H9 (cell line): ENCODE results near the gene EXD2. TPM values are rescaled to one million over a fixed set of nuclear protein-coding genes. Genes with fewer than 3 reads are reported as not detected.

Experiments used
- DNase-seq: peaks from one replicate; pipeline ENCODE4 v3.0.0-alpha.2; 2017
- H2AFZ ChIP-seq: one replicate; pipeline ENCODE4 v1.6.1; 2013; ENCODE audit warnings: mild to moderate bottlenecking, low read length, control low read depth, moderate library complexity
- H2AK5ac ChIP-seq: 2 replicates; pipeline ENCODE4 v1.6.1; 2013; ENCODE audit warnings: low read length, control low read depth, mixed read lengths; ENCODE audit not compliant: insufficient read length
- H2BK120ac ChIP-seq: one replicate; pipeline ENCODE4 v1.6.1; 2013; ENCODE audit warnings: low read depth, mild to moderate bottlenecking, low read length, control low read depth, inconsistent platforms; ENCODE audit not compliant: poor library complexity, severe bottlenecking
- H2BK12ac ChIP-seq: 2 replicates; pipeline ENCODE4 v1.6.1; 2013; ENCODE audit warnings: low read length, control low read depth, mixed read lengths, low read depth; ENCODE audit not compliant: insufficient read length
- H2BK15ac ChIP-seq: 2 replicates; pipeline ENCODE4 v1.6.1; 2013; ENCODE audit warnings: low read depth, low read length, control low read depth
- H2BK20ac ChIP-seq: one replicate; pipeline ENCODE4 v1.6.1; 2013; ENCODE audit warnings: low read depth, mild to moderate bottlenecking, low read length, control low read depth, inconsistent platforms; ENCODE audit not compliant: poor library complexity, severe bottlenecking
- H2BK5ac ChIP-seq: 2 replicates; pipeline ENCODE4 v1.6.1; 2013; ENCODE audit warnings: low read length, control low read depth, mixed read lengths; ENCODE audit not compliant: insufficient read length
- H3K14ac ChIP-seq: 2 replicates; pipeline ENCODE4 v1.6.1; 2013; ENCODE audit warnings: low read length, control low read depth; ENCODE audit not compliant: insufficient read depth
- H3K18ac ChIP-seq: 2 replicates; pipeline ENCODE4 v1.6.1; 2013; ENCODE audit warnings: low read depth, mild to moderate bottlenecking, mixed read lengths, low read length, control low read depth; ENCODE audit not compliant: insufficient read length
- H3K23ac ChIP-seq: 2 replicates; pipeline ENCODE4 v1.6.1; 2013; ENCODE audit warnings: low read length, control low read depth, mixed read lengths, low read depth; ENCODE audit not compliant: insufficient read length
- H3K23me2 ChIP-seq: 2 replicates; pipeline ENCODE4 v1.6.1; 2013; ENCODE audit warnings: low read depth, mild to moderate bottlenecking, mixed read lengths, low read length, control low read depth; ENCODE audit not compliant: insufficient read length, poor library complexity, severe bottlenecking
- H3K27ac ChIP-seq: 2 replicates; pipeline ENCODE4 v1.5.1; 2013; ENCODE audit warnings: low read length, control low read depth, mixed read lengths, low read depth; ENCODE audit not compliant: insufficient read length
- H3K27me3 ChIP-seq: 2 replicates; pipeline ENCODE4 v1.6.1; 2013; ENCODE audit warnings: low read length, control low read depth, inconsistent platforms; ENCODE audit not compliant: insufficient read depth
- H3K4ac ChIP-seq: 2 replicates; pipeline ENCODE4 v1.6.1; 2013; ENCODE audit warnings: low read depth, mild to moderate bottlenecking, control low read depth, inconsistent platforms, low read length, moderate library complexity
- H3K4me1 ChIP-seq: 2 replicates; pipeline ENCODE4 v1.6.1; 2013; ENCODE audit warnings: low read length, control low read depth, inconsistent platforms; ENCODE audit not compliant: insufficient read depth
- H3K4me2 ChIP-seq: 2 replicates; pipeline ENCODE4 v1.6.1; 2013; ENCODE audit warnings: low read length, control low read depth, mixed read lengths; ENCODE audit not compliant: insufficient read length, insufficient read depth
- H3K56ac ChIP-seq: 2 replicates; pipeline ENCODE4 v1.6.1; 2013; ENCODE audit warnings: low read depth, mild to moderate bottlenecking, mixed read lengths, low read length, control low read depth; ENCODE audit not compliant: insufficient read length
- H3K79me1 ChIP-seq: 2 replicates; pipeline ENCODE4 v1.6.1; 2013; ENCODE audit warnings: low read depth, mild to moderate bottlenecking, moderate library complexity, low read length, control low read depth, inconsistent platforms; ENCODE audit not compliant: insufficient read depth, poor library complexity, severe bottlenecking
- H3K79me2 ChIP-seq: 2 replicates; pipeline ENCODE4 v1.6.1; 2013; ENCODE audit warnings: low read length, control low read depth, inconsistent platforms; ENCODE audit not compliant: insufficient read depth
- H3K9ac ChIP-seq: 2 replicates; pipeline ENCODE4 v1.6.1; 2013; ENCODE audit warnings: low read length, control low read depth, mixed read lengths; ENCODE audit not compliant: insufficient read length; ENCODE audit errors: extremely low read depth
- H3K9me3 ChIP-seq: one replicate; pipeline ENCODE4 v1.6.1; 2013; ENCODE audit warnings: low read depth, low read length, inconsistent platforms; ENCODE audit not compliant: control insufficient read depth
- H3T11ph ChIP-seq: one replicate; pipeline ENCODE4 v1.6.1; 2013; ENCODE audit warnings: mild to moderate bottlenecking, low read length, control low read depth, inconsistent platforms
- H4K20me1 ChIP-seq: one replicate; pipeline ENCODE4 v1.6.1; 2013; ENCODE audit not compliant: control insufficient read depth, insufficient read length, insufficient read depth
- H4K5ac ChIP-seq: 2 replicates; pipeline ENCODE4 v1.6.1; 2013; ENCODE audit warnings: low read depth, mild to moderate bottlenecking, mixed read lengths, low read length, control low read depth; ENCODE audit not compliant: insufficient read length
- H4K8ac ChIP-seq: replicated peaks from 2 replicates; pipeline ENCODE4 v1.6.1; 2013; ENCODE audit warnings: low read length, control low read depth, mixed read lengths, low read depth; ENCODE audit not compliant: insufficient read length
- H4K91ac ChIP-seq: 2 replicates; pipeline ENCODE4 v1.6.1; 2013; ENCODE audit warnings: low read depth, mild to moderate bottlenecking, moderate library complexity, mixed read lengths, low read length, control low read depth; ENCODE audit not compliant: insufficient read length
- H3K27ac Mint-ChIP-seq, 3 experiments: 2 replicates in 2 of 3; 3 replicates in 1 of 3; pipeline ENCODE4 v1.8.0; 2020 to 2021; ENCODE audit warnings: mixed read lengths in 3 of 3, mild to moderate bottlenecking in 1 of 3, moderate library complexity in 1 of 3
- H3K27me3 Mint-ChIP-seq: 2 replicates; pipeline ENCODE4 v1.8.0; 2021; ENCODE audit warnings: low read depth, mild to moderate bottlenecking, moderate library complexity, mixed read lengths
- H3K36me3 Mint-ChIP-seq, 3 experiments: 2 replicates in 2 of 3; 3 replicates in 1 of 3; pipeline ENCODE4 v1.8.0; 2020 to 2021; ENCODE audit warnings: low read depth in 3 of 3, mixed read lengths in 3 of 3; ENCODE audit not compliant: insufficient read depth in 1 of 3
- H3K4me1 Mint-ChIP-seq, 2 experiments: 2 replicates each; pipeline ENCODE4 v1.8.0; 2020; ENCODE audit warnings: mixed read lengths in 2 of 2
- H3K4me3 Mint-ChIP-seq, 2 experiments: 2 replicates in 1 of 2; 3 replicates in 1 of 2; pipeline ENCODE4 v1.8.0; 2020 to 2021; ENCODE audit warnings: mild to moderate bottlenecking in 2 of 2, mixed read lengths in 2 of 2, moderate library complexity in 1 of 2
- H3K9me3 Mint-ChIP-seq, 2 experiments: 2 replicates in 1 of 2; 3 replicates in 1 of 2; pipeline ENCODE4 v1.8.0; 2020; ENCODE audit warnings: mild to moderate bottlenecking in 2 of 2, mixed read lengths in 2 of 2, moderate library complexity in 1 of 2
- WGBS: extraction: QIAGEN DNeasy Blood & Tissue Kit; methylation state at CpG from one replicate; pipeline ENCODE4 v1.1.7; 2013; ENCODE audit warnings: missing lambda C conversion rate, low lambda C conversion rate, mixed read lengths; ENCODE audit not compliant: insufficient read length; ENCODE audit errors: extremely low coverage; 5-methylcytosine and 5-hydroxymethylcytosine counted together
- total RNA-seq: library from RNA; stranded (reverse); gene quantifications from 2 replicates; pipeline ENCODE4 v1.2.1, GENCODE V29; 2021
- TF ChIP-seq, protein P1 (sequence below): fragments of 200-600 bp; sonication (generic); conservative IDR thresholded peaks from 3 replicates; pipeline ENCODE4 v1.8.0; 2021; ENCODE audit warnings: antibody characterized with exemption, mild to moderate bottlenecking

The EXD2 gene
- total RNA-seq, 1 experiment from 2014 or later = 19.6 TPM

DNA sequence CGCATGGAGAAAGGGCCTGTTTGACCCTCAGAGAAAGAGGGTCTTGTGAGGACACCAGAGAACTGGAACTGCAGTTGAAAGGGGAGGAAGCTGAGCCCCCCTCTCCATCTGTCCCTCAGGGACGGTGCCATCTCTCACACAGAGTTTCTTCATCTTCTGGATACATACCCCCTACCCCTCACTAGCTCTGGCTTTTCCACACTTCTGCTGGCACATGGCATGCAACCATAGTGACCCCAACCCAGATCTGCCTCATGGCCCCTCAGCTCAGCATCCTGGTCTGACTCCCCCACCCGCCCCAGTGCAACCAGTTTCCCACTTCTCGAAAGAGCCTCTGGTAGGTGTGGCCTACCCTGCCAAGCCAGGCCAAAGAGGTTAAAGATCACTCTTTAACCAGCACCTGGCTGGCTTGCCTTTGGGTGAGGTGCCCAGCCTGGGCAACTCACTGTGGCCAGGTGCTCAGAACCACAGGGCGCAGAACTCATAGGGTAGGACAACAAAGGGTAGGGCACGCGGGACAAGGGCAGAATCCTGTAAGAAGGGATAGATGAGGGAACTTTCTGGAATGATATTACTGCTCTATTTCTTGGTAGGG is 94.5 kb downstream of the EXD2 start:
- no peak for DNase-seq
- no peak overlapping the region for H3T11ph ChIP-seq
- H2BK20ac ChIP-seq = no peak overlapping the region
- Mint-ChIP-seq H3K4me3 (no peak overlapping the region), H3K27me3 (peaks cover 4% of the 10 kb centered on the region), H3K36me3 (no peaks in the 10 kb centered on the region), H3K9me3 (no peaks in the 10 kb centered on the region), H3K4me1 (peaks cover 8 to 12% of the 10 kb centered on the region in 2 experiments), H3K27ac (no peak overlapping the region)
- no peak overlapping the region for H3K23ac ChIP-seq
- WGBS = no CpG with 5 or more reads among the region's 7 CpGs
- no peaks in the 10 kb centered on the region for H4K20me1 ChIP-seq
- no peaks in the 10 kb centered on the region for H3K9me3 ChIP-seq
- H2AFZ ChIP-seq = no peak overlapping the region
- H2BK12ac ChIP-seq = no peak overlapping the region
- no peak overlapping the region for H2BK15ac ChIP-seq
- no peak overlapping the region for H2AK5ac ChIP-seq
- no peaks in the 10 kb centered on the region for H3K79me1 ChIP-seq
- H3K9ac ChIP-seq = no peak overlapping the region
- no peak overlapping the region for H4K8ac ChIP-seq
- H3K27ac ChIP-seq = no peak overlapping the region
- H2BK120ac ChIP-seq = no peak overlapping the region
- H4K91ac ChIP-seq = no peak overlapping the region
- H3K79me2 ChIP-seq = no peaks in the 10 kb centered on the region
- no peak overlapping the region for H2BK5ac ChIP-seq
- no peak overlapping the region for H3K56ac ChIP-seq
- no peak overlapping the region for H3K4me2 ChIP-seq
- no peaks in the 10 kb centered on the region for H3K27me3 ChIP-seq
- no peak overlapping the region for H4K5ac ChIP-seq
- H3K23me2 ChIP-seq = no peaks in the 10 kb centered on the region
- no peaks in the 10 kb centered on the region for H3K4me1 ChIP-seq
- no peak overlapping the region for H3K18ac ChIP-seq
- H3K4ac ChIP-seq = no peak overlapping the region
- TF ChIP-seq, protein P1, sequence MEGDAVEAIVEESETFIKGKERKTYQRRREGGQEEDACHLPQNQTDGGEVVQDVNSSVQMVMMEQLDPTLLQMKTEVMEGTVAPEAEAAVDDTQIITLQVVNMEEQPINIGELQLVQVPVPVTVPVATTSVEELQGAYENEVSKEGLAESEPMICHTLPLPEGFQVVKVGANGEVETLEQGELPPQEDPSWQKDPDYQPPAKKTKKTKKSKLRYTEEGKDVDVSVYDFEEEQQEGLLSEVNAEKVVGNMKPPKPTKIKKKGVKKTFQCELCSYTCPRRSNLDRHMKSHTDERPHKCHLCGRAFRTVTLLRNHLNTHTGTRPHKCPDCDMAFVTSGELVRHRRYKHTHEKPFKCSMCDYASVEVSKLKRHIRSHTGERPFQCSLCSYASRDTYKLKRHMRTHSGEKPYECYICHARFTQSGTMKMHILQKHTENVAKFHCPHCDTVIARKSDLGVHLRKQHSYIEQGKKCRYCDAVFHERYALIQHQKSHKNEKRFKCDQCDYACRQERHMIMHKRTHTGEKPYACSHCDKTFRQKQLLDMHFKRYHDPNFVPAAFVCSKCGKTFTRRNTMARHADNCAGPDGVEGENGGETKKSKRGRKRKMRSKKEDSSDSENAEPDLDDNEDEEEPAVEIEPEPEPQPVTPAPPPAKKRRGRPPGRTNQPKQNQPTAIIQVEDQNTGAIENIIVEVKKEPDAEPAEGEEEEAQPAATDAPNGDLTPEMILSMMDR = no peak
- H3K14ac ChIP-seq = no peak overlapping the region
